ENCODE measurements around the gene CLDN4.

- TF ChIP-seq MAX (IDR thresholded peaks at IDR 0.05) (no peak), CTCF (IDR thresholded peaks at IDR 0.05; ENCODE audit: low read depth, low read length, missing input control) (no peak), EGR1 (IDR thresholded peaks at IDR 0.05; ENCODE audit: low read depth in 2 of 2) (no peak), TAF1 (conservative IDR thresholded peaks at IDR 0.05) (no peak), REST (IDR thresholded peaks at IDR 0.05) (no peak)
These were observed 1.3 kb upstream of the CLDN4 start for GRCh38 chr7:73829505-73829904.

Measured in liver (tissue), 3 donors.